Endodermal cell (in vitro differentiated cells): ENCODE data around the gene FMNL2. TPM values are rescaled to one million over a fixed set of nuclear protein-coding genes. Genes with fewer than 3 reads are reported as not detected.

Experiments used
- DNase-seq: peaks from one replicate; pipeline ENCODE4 v3.0.0-alpha.2; 2017
- H3K27ac ChIP-seq: 2 replicates; pipeline ENCODE4 v1.5.1; 2013; ENCODE audit warnings: mild to moderate bottlenecking, low read depth, low read length, moderate library complexity
- H3K27me3 ChIP-seq: 2 replicates; pipeline ENCODE4 v1.6.1; 2013; ENCODE audit warnings: mild to moderate bottlenecking, low read length, moderate library complexity; ENCODE audit not compliant: insufficient read depth, control insufficient read depth, poor library complexity, severe bottlenecking
- H3K36me3 ChIP-seq: 2 replicates; pipeline ENCODE4 v1.7.0; 2013; ENCODE audit warnings: mild to moderate bottlenecking, low read length, moderate library complexity; ENCODE audit not compliant: control insufficient read depth, insufficient read depth
- H3K4me1 ChIP-seq: one replicate; pipeline ENCODE4 v1.7.0; 2013; ENCODE audit warnings: low read length; ENCODE audit not compliant: control insufficient read depth, insufficient read depth
- H3K4me3 ChIP-seq: 2 replicates; pipeline ENCODE4 v1.5.1; 2013; ENCODE audit warnings: mild to moderate bottlenecking, low read length, moderate library complexity
- H3K9ac ChIP-seq: 2 replicates; pipeline ENCODE4 v1.6.1; 2013; ENCODE audit warnings: mild to moderate bottlenecking, low read length, moderate library complexity; ENCODE audit not compliant: poor library complexity, severe bottlenecking; ENCODE audit errors: extremely low read depth
- H3K9me3 ChIP-seq: 2 replicates; pipeline ENCODE4 v1.6.1; 2013; ENCODE audit warnings: mild to moderate bottlenecking, low read length, moderate library complexity; ENCODE audit not compliant: control insufficient read depth
- H3K27ac Mint-ChIP-seq: 2 replicates; pipeline ENCODE4 v1.8.0; 2020; ENCODE audit warnings: mixed read lengths
- H3K27me3 Mint-ChIP-seq: 2 replicates; pipeline ENCODE4 v1.8.0; 2021; ENCODE audit warnings: mild to moderate bottlenecking, mixed read lengths; ENCODE audit not compliant: insufficient read depth
- H3K36me3 Mint-ChIP-seq: 2 replicates; pipeline ENCODE4 v1.8.0; 2020; ENCODE audit warnings: low read depth, mixed read lengths
- H3K4me1 Mint-ChIP-seq: 2 replicates; pipeline ENCODE4 v1.8.0; 2020; ENCODE audit warnings: mixed read lengths
- H3K4me3 Mint-ChIP-seq: 2 replicates; pipeline ENCODE4 v1.8.0; 2020; ENCODE audit warnings: mild to moderate bottlenecking, moderate library complexity, mixed read lengths
- H3K9me3 Mint-ChIP-seq: 2 replicates; pipeline ENCODE4 v1.8.0; 2020; ENCODE audit warnings: mild to moderate bottlenecking, mixed read lengths
- WGBS, 2 experiments: methylation state at CpG; one replicate each; pipeline versions ENCODE4 v1.1.5 to v1.1.7; 2013; ENCODE audit warnings: missing lambda C conversion rate in 2 of 2, mixed read lengths in 1 of 2; ENCODE audit not compliant: insufficient coverage in 1 of 2, insufficient read length in 1 of 2; 5-methylcytosine and 5-hydroxymethylcytosine counted together
- total RNA-seq, 2 donors: library from RNA; stranded (reverse); fragmentation: NEBNext Ultra II Directional in 1 of 2; extraction: Animal tissue kit (Norgen Biotek cat#: 25700) in 1 of 2; gene quantifications; 2 replicates in 1 of 2; 3 replicates in 1 of 2; pipeline ENCODE4 v1.2.1, GENCODE V29; 2021
- TF ChIP-seq, protein P1 (sequence below): fragments of 200-600 bp; sonication (generic); conservative IDR thresholded peaks from 2 replicates; pipeline ENCODE4 v1.5.0; 2021; ENCODE audit warnings: antibody characterized with exemption, mild to moderate bottlenecking

FMNL2 gene
- total RNA-seq, 2 donors from 2014 or later = 49.4 to 51.8 TPM

DNA sequence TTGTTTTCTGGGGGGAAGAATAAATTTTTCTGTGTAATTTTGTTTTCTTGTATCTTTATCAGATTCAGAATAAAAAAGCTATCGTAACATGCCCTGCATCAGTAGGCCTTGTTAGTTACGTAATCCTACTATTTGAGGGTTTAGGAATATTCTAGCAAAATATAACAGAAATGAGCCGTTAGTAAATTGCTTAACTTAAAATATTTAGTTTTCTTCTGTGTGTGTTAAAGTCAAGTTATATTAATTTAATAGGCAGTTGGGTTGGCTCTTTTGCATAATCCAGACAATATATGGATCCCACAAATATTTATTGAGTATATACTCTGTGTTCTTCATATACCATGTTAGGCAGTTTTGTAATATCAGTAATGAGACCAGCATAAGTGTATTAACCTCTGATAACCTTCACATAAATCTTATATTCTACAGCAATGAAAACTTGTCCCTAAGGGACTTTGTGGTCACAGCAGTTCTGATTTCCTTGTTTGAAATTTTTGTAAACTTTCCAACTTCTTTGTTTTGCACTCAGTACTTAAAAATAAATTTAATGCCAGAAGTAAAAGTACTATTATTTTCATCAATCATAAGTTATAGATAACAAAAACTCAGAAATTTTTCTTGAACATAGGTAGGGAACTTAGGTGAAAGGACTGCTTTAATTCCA is 151.9 kb downstream of the FMNL2 start:
- peaks cover 43% of the 10 kb centered on the region for H3K4me1 Mint-ChIP-seq
- Histone ChIP-seq H3K36me3 (no peaks in the 10 kb centered on the region), H3K9ac (no peak overlapping the region), H3K27me3 (no peaks in the 10 kb centered on the region), H3K9me3 (no peaks in the 10 kb centered on the region), H3K4me1 (peaks cover 5% of the 10 kb centered on the region), H3K4me3 (no peak overlapping the region), H3K27ac (no peak overlapping the region)
- TF ChIP-seq, protein P1, sequence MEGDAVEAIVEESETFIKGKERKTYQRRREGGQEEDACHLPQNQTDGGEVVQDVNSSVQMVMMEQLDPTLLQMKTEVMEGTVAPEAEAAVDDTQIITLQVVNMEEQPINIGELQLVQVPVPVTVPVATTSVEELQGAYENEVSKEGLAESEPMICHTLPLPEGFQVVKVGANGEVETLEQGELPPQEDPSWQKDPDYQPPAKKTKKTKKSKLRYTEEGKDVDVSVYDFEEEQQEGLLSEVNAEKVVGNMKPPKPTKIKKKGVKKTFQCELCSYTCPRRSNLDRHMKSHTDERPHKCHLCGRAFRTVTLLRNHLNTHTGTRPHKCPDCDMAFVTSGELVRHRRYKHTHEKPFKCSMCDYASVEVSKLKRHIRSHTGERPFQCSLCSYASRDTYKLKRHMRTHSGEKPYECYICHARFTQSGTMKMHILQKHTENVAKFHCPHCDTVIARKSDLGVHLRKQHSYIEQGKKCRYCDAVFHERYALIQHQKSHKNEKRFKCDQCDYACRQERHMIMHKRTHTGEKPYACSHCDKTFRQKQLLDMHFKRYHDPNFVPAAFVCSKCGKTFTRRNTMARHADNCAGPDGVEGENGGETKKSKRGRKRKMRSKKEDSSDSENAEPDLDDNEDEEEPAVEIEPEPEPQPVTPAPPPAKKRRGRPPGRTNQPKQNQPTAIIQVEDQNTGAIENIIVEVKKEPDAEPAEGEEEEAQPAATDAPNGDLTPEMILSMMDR = no peak
- 98 to 100% methylated on average over 2 to 3 of the region's 3 CpGs for WGBS, 2 experiments
- no peak overlapping the region for H3K27ac Mint-ChIP-seq
- H3K9me3 Mint-ChIP-seq = no peaks in the 10 kb centered on the region
- no peaks in the 10 kb centered on the region for H3K27me3 Mint-ChIP-seq
- no peak overlapping the region for H3K4me3 Mint-ChIP-seq
- no peaks in the 10 kb centered on the region for H3K36me3 Mint-ChIP-seq
- no peak for DNase-seq

DNA sequence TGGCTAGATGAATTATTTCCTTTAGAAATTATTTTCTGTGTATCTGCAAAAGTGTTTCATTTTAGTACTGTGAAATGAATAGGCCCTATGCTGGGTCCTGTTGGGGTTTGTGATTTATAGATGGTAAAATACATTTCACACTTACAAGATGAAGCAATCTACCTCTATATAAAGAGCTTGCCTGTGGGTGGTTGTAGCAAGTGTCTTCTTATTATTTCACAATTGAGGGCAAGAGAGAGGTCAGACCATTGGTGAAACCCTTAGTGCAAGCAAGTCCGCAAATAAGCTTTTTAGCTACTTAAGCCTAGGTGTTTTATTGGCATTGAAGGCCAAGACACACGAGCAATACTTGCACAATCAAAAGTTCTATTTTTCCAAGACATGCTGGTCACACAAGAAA is 153.1 kb downstream of the FMNL2 start:
- Mint-ChIP-seq H3K27ac (no peak overlapping the region), H3K4me1 (peaks cover 36% of the 10 kb centered on the region), H3K9me3 (no peaks in the 10 kb centered on the region), H3K4me3 (no peak overlapping the region), H3K36me3 (no peaks in the 10 kb centered on the region), H3K27me3 (no peaks in the 10 kb centered on the region)
- TF ChIP-seq, protein P1 = no peak
- H3K36me3 ChIP-seq = no peaks in the 10 kb centered on the region
- no peaks in the 10 kb centered on the region for H3K9me3 ChIP-seq
- H3K27me3 ChIP-seq = no peaks in the 10 kb centered on the region
- H3K9ac ChIP-seq = no peak overlapping the region
- H3K4me3 ChIP-seq = no peak overlapping the region
- 91% methylated on average over 2 of the region's 2 CpGs; no CpG with 5 or more reads in 1 of the 2 experiments for WGBS, 2 experiments
- H3K27ac ChIP-seq = no peak overlapping the region
- peaks cover 3% of the 10 kb centered on the region for H3K4me1 ChIP-seq
- DNase-seq = no peak

DNA sequence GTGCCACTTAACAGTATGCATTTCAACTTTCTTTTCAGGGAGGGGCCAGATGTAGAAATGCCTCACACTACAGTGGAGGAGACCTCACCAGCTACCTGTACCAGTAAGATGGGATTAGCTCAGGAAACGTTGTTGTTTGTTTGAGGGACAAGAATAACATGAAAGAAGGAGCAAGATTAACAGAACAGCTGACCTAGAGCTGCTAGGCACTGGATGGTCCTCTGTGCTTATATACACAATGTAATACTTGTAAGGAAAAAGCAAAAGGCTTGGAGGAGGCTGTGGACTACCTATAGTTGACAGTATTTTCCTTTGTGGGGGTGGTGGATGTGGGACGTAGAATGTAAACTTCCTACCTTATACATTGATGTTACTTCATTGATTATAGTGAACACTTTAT is 154.4 kb downstream of the FMNL2 start:
- Mint-ChIP-seq H3K27me3 (no peaks in the 10 kb centered on the region), H3K27ac (no peak overlapping the region), H3K9me3 (no peaks in the 10 kb centered on the region), H3K36me3 (no peaks in the 10 kb centered on the region), H3K4me3 (no peak overlapping the region), H3K4me1 (peaks cover 48% of the 10 kb centered on the region)
- H3K4me3 ChIP-seq = no peak overlapping the region
- H3K9me3 ChIP-seq = no peaks in the 10 kb centered on the region
- H3K36me3 ChIP-seq = no peaks in the 10 kb centered on the region
- no peak overlapping the region for H3K9ac ChIP-seq
- H3K4me1 ChIP-seq = peaks cover 6% of the 10 kb centered on the region
- no peak overlapping the region for H3K27ac ChIP-seq
- TF ChIP-seq, protein P1 = no peak
- 50 to 80% methylated on average over 1 of the region's 2 CpGs for WGBS, 2 experiments
- H3K27me3 ChIP-seq = no peaks in the 10 kb centered on the region
- DNase-seq = no peak
